Measurements from ENCODE around the gene TANC1.

TANC1 gene

DNA sequence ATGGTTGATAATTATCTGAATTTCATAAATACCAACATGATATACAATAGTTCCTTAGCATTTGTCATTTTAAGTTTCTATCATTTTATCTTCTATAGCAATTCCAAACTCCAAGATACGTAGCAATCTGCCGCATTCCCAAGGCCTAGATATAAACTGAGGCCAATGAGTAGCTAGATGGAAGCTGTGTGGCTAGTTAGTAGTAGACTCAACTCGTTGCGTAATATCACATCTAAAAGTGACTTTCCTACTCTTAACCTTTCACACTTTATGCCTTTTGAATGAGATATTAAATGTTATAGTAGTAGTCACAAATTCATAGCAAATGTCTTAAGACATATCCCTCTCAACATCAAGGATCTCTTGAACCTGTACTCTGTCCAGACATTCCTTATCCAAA is 284.5 kb downstream of the TANC1 start:
- DNase-seq (ENCODE audit: low read depth): no peak
- no peak overlapping the region for H3K4me3 ChIP-seq (ENCODE audit: low read depth, low read length)
- no peak for TF ChIP-seq CTCF (IDR thresholded peaks at IDR 0.05; ENCODE audit: low read depth, low read length, missing control alignments)

DNA sequence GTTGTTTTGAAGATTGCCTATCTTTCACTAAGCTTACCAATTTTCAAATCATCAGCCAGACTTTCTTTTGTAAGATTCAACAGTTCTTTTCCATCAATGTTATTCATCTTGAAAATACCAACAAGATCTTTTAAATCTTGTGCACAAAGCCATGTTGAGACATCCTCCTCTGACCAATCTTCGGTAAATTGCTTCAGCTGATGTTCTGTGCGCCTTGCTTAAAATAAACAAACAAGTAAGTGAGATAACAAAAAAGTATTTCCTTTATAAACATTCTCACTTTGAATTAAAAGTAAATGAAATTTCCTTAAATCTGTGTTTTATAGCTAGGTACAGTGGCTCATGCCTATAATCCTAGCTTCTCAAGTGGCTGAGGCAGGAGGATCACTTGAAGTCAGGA is 287.7 kb downstream of the TANC1 start:
- H3K4me3 ChIP-seq (ENCODE audit: low read depth, low read length): no peak overlapping the region
- DNase-seq (ENCODE audit: low read depth): no peak
- TF ChIP-seq CTCF (IDR thresholded peaks at IDR 0.05; ENCODE audit: low read depth, low read length, missing control alignments): no peak

DNA sequence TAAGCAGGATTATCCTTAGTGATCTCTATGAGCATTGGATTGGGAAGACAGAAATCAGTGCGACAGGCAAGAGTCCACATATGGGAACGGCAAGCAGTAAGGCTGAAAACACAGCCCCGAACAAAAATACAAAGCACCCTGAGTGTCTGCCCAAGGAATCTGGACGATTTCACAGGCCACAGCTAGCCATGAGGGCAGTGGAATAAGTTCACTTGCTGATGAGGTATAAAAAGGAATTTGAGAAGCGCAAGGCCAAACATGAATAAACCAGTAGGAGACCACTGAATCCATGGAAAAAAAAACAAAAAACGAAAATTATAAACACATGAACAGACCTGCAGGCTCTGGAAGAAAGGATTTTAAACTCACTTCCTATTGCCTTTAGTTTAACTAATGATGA is 293.8 kb downstream of the TANC1 start:
- no peak overlapping the region for H3K4me3 ChIP-seq (ENCODE audit: low read depth, low read length)
- TF ChIP-seq CTCF (IDR thresholded peaks at IDR 0.05; ENCODE audit: low read depth, low read length, missing control alignments): no peak
- no peak for DNase-seq (ENCODE audit: low read depth)

- no peak overlapping the region for H3K4me3 ChIP-seq (ENCODE audit: low read depth, low read length)
- no peak for DNase-seq (ENCODE audit: low read depth)
- TF ChIP-seq CTCF (IDR thresholded peaks at IDR 0.05; ENCODE audit: low read depth, low read length, missing control alignments): no peak
Measured at GRCh38 chr2:159262904-159263303, 294.5 kb downstream of the TANC1 start.

- no peak for DNase-seq (ENCODE audit: low read depth)
- TF ChIP-seq CTCF (IDR thresholded peaks at IDR 0.05; ENCODE audit: low read depth, low read length, missing control alignments): no peak
- H3K4me3 ChIP-seq (ENCODE audit: low read depth, low read length): no peak overlapping the region
Measured at GRCh38 chr2:159265171-159265576, 296.7 kb downstream of the TANC1 start.

DNA sequence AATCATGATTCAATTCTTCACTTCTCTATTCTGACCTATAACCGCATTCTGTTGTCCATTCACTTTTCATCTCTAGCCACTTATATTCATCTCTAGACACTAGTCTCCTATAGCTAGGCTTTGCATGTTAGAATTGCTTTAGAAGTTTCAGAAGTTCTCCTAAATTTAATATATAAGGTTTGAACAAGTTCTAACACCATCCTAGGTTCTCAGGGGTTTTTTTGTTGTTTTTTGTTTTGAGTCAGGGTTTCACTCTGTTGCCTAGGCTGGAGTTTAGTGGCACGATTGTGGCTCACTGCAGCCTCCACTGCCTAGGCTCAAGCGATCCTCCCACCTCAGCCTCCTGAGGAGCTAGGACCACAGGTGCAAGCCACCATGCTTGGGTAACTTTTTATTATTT is 298.1 kb downstream of the TANC1 start:
- TF ChIP-seq CTCF (IDR thresholded peaks at IDR 0.05; ENCODE audit: low read depth, low read length, missing control alignments): no peak
- DNase-seq (ENCODE audit: low read depth): no peak
- no peak overlapping the region for H3K4me3 ChIP-seq (ENCODE audit: low read depth, low read length)

DNA sequence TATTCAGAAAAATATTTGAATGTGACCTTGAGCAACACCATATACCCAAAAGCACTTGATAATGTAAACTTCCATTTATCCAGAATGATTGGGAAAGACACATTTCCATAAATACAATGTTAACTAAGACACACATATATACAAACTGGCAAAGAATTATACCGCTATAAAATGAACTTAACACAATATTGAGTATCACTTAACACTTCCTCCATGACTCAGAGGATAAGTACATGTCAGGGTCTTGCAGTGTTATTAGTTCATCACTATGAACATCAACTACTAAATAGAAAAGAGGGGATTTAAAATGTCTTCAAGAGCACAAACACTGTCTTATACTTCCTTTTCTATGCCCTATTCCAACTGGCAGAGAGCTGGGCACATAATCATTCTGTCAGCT is 299.5 kb downstream of the TANC1 start:
- no peak overlapping the region for H3K4me3 ChIP-seq (ENCODE audit: low read depth, low read length)
- no peak for DNase-seq (ENCODE audit: low read depth)
- TF ChIP-seq CTCF (IDR thresholded peaks at IDR 0.05; ENCODE audit: low read depth, low read length, missing control alignments): no peak

Measured in GM12864 (cell line).